ENCODE results near the gene ACAT2. TPM values are rescaled to one million over a fixed set of nuclear protein-coding genes. Genes with fewer than 3 reads are reported as not detected.
"Not testable (repeated sequence)": the region's sequence is repeated elsewhere in the genome, so short reads cannot be mapped to it uniquely, and the experiment has no call there.

ACAT2 gene
- total RNA-seq, 2 experiments from 2014 or later, result 21.4 to 25.8 TPM

DNA sequence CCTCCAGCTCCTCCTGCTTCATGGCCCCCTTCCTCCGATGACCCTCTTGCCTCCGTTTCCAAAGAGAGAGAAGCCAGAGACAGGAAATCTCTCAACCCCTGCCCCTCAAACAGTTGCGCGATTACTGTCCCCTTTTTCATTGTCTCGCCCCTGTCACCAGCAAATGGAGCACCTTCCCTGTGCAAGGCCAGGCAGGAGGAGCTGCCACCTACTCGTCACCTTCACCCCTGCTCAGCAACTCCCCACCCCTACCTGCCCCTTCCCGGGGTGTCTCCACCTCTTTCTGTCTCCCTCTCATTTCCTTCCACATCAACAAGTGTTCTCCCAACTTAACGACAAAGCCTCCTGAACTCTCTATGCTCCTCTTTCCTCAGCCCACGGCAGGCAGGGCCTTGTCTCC lies 51.9 kb downstream of the ACAT2 start:
- ChIA-PET CTCF (no interaction called here), POLR2A (no interaction called here)
- peaks cover 1% of the 10 kb centered on the region for H3K4me1 Mint-ChIP-seq (ENCODE audit: low read depth)
- no peaks in the 10 kb centered on the region for H3K36me3 Mint-ChIP-seq (ENCODE audit: low read depth)
- H3K27ac ChIP-seq (ENCODE audit: low read depth in 1 of 2, low read length in 2 of 2), result no peak overlapping the region
- no peak overlapping the region for H3K4me3 ChIP-seq (ENCODE audit: low read length)
- no peaks in the 10 kb centered on the region for H3K27me3 Mint-ChIP-seq
- H3K9me3 Mint-ChIP-seq, result no peaks in the 10 kb centered on the region
- no peaks in the 10 kb centered on the region for H3K4me1 ChIP-seq (ENCODE audit: insufficient read depth, low read length)
- H3K27ac Mint-ChIP-seq, result peak overlapping the region; percentile 28
- intact Hi-C loops (cut with DNase I, micrococcal nuclease), result no loop called here
- DNase-seq (no peak), ATAC-seq (ENCODE audit: poor library complexity) (no peak)
- no peaks in the 10 kb centered on the region for H3K36me3 ChIP-seq (ENCODE audit: insufficient read depth, low read length)
- no peak for TF ChIP-seq CTCF (IDR thresholded peaks at IDR 0.05)
- H3K4me3 Mint-ChIP-seq, result no peak overlapping the region
- H3K27me3 ChIP-seq (ENCODE audit: control insufficient read depth in 1 of 2, insufficient read depth in 2 of 2, low read length in 2 of 2), result no peaks in the 10 kb centered on the region
- no peaks in the 10 kb centered on the region for H3K9me3 ChIP-seq (ENCODE audit: control insufficient read depth in 1 of 2, insufficient read depth in 1 of 2, low read length in 2 of 2)

- ATAC-seq (ENCODE audit: poor library complexity) (no peak), DNase-seq (no peak)
- Histone ChIP-seq H3K27me3 (ENCODE audit: control insufficient read depth in 1 of 2, insufficient read depth in 2 of 2, low read length in 2 of 2) (no peaks in the 10 kb centered on the region), H3K27ac (ENCODE audit: low read depth in 1 of 2, low read length in 2 of 2) (no peak overlapping the region), H3K36me3 (ENCODE audit: insufficient read depth, low read length) (no peaks in the 10 kb centered on the region), H3K4me1 (ENCODE audit: insufficient read depth, low read length) (peaks cover 16% of the 10 kb centered on the region), H3K4me3 (ENCODE audit: low read length) (no peak overlapping the region), H3K9me3 (ENCODE audit: control insufficient read depth in 1 of 2, insufficient read depth in 1 of 2, low read length in 2 of 2) (no peaks in the 10 kb centered on the region)
- no peak for TF ChIP-seq CTCF (IDR thresholded peaks at IDR 0.05)
- H3K27ac Mint-ChIP-seq, result no peak overlapping the region
- ChIA-PET CTCF (no interaction called here), POLR2A (no interaction called here)
- intact Hi-C loops (cut with DNase I, micrococcal nuclease), result no loop called here
- H3K4me3 Mint-ChIP-seq, result no peak overlapping the region
- H3K4me1 Mint-ChIP-seq (ENCODE audit: low read depth), result peaks cover 18% of the 10 kb centered on the region
- H3K27me3 Mint-ChIP-seq, result no peaks in the 10 kb centered on the region
- H3K9me3 Mint-ChIP-seq, result no peaks in the 10 kb centered on the region
- H3K36me3 Mint-ChIP-seq (ENCODE audit: low read depth), result no peaks in the 10 kb centered on the region
These were observed 53.6 kb downstream of the ACAT2 start for GRCh38 chr6:159815410-159815809.

- POLR2A ChIA-PET; H3K27me3 Mint-ChIP-seq; H3K36me3 Mint-ChIP-seq (ENCODE audit: low read depth); H3K9me3 Mint-ChIP-seq; H3K4me3 ChIP-seq (ENCODE audit: low read length); H3K4me3 Mint-ChIP-seq; intact Hi-C loops (cut with DNase I, micrococcal nuclease); H3K27ac ChIP-seq (ENCODE audit: low read depth in 1 of 2, low read length in 2 of 2); H3K27me3 ChIP-seq (ENCODE audit: control insufficient read depth in 1 of 2, insufficient read depth in 2 of 2, low read length in 2 of 2); ATAC-seq (ENCODE audit: poor library complexity); H3K27ac Mint-ChIP-seq; H3K9me3 ChIP-seq (ENCODE audit: control insufficient read depth in 1 of 2, insufficient read depth in 1 of 2, low read length in 2 of 2); H3K36me3 ChIP-seq (ENCODE audit: insufficient read depth, low read length); CTCF ChIA-PET; DNase-seq: not testable (repeated sequence)
- peaks cover 24% of the 10 kb centered on the region for H3K4me1 Mint-ChIP-seq (ENCODE audit: low read depth)
- H3K4me1 ChIP-seq (ENCODE audit: insufficient read depth, low read length), result peaks cover 24% of the 10 kb centered on the region
These were observed 54.9 kb downstream of the ACAT2 start for GRCh38 chr6:159816775-159817174.

DNA sequence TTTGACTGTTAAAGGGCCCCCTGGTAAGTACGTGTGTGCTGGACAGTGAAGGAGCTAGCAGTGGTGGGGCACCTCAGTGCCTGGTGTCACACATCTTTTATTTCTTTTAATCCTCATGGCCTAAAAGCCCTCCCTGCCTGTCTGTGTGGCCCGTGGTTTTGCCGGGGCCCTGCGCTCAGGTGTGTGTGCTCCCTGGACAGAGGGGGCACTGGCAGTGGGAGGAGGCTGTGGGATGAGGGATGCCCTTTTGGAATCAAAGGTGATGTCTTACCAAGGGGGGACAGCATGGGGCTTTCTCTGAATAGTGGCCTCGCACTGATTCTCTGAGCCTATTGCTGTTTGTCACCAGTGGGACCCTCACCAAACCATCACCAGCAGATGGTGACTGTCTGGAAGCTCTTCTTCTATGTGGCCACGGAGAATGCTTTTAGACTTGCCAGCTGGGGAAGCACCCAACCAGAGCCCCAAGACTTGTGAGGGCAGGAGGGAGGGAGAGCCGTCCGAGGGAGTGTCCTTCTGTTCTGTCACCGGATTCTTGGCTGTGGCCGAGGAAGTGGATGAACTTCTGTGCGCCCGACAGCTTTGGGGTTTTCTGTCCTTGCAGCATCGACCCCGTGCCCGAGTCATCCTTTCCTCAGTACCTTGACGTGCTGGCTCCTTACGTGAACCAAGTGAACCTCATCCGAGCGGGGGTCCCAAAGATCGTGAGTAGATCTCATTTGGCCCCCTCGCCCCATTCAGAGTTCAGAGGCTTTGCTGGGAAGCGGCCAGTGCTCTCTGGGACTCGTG lies 56.3 kb downstream of the ACAT2 start:
- Histone ChIP-seq H3K36me3 (ENCODE audit: insufficient read depth, low read length) (no peaks in the 10 kb centered on the region), H3K4me3 (ENCODE audit: low read length) (no peak overlapping the region), H3K4me1 (ENCODE audit: insufficient read depth, low read length) (peaks cover 24% of the 10 kb centered on the region), H3K27me3 (ENCODE audit: control insufficient read depth in 1 of 2, insufficient read depth in 2 of 2, low read length in 2 of 2) (no peaks in the 10 kb centered on the region), H3K27ac (ENCODE audit: low read depth in 1 of 2, low read length in 2 of 2) (no peak overlapping the region), H3K9me3 (ENCODE audit: control insufficient read depth in 1 of 2, insufficient read depth in 1 of 2, low read length in 2 of 2) (no peaks in the 10 kb centered on the region)
- Mint-ChIP-seq H3K27me3 (no peaks in the 10 kb centered on the region), H3K27ac (no peak overlapping the region), H3K9me3 (no peaks in the 10 kb centered on the region), H3K4me3 (no peak overlapping the region), H3K36me3 (ENCODE audit: low read depth) (no peaks in the 10 kb centered on the region), H3K4me1 (ENCODE audit: low read depth) (peaks cover 30% of the 10 kb centered on the region)
- POLR2A ChIA-PET, result interaction anchor here (3.4 kb wide), 1 partner anchor 28 kb away, joined by 37 read pairs; the partner anchor contains the start of genes MRPL18 and TCP1
- intact Hi-C loops (cut with DNase I, micrococcal nuclease), result no loop called here
- TF ChIP-seq CTCF (IDR thresholded peaks at IDR 0.05), result no peak
- DNase-seq (peak in 1 of 14 experiments; percentile 21), ATAC-seq (ENCODE audit: poor library complexity) (no peak)
- CTCF ChIA-PET, result no interaction called here

All from CD4-positive, alpha-beta T cell (primary cell).